Spleen (tissue), 11 donors: Measurements from ENCODE around the gene PIBF1. TPM values are rescaled to one million over a fixed set of nuclear protein-coding genes. Genes with fewer than 3 reads are reported as not detected.
A peak's percentile ranks its signal among the peaks of the same experiment; 100 is the strongest.

Source experiments
- DNase-seq: peaks from one replicate; pipeline ENCODE4 v3.0.0-alpha.2; 2020
- H3K27ac ChIP-seq, 8 donors: fragments of 200-600 bp; sonication (generic) in 7 of 8; 1 replicate in 4 of 8; 2 replicates in 4 of 8; pipeline versions ENCODE4 v1.5.0 to v1.8.0; 2016 to 2021; ENCODE audit warnings: inconsistent platforms in 4 of 8, mild to moderate bottlenecking in 4 of 8, moderate library complexity in 1 of 8
- H3K27me3 ChIP-seq, 7 donors: fragments of 200-600 bp; sonication (generic) in 6 of 7; replicated peaks in 1 of 7; 1 replicate in 4 of 7; 2 replicates in 3 of 7; pipeline versions ENCODE4 v1.5.0 to v1.8.0; 2016 to 2021; ENCODE audit warnings: inconsistent platforms in 3 of 7, mild to moderate bottlenecking in 1 of 7
- H3K36me3 ChIP-seq, 6 donors: fragments of 200-600 bp; sonication (generic) in 5 of 6; 1 replicate in 4 of 6; 2 replicates in 2 of 6; pipeline versions ENCODE4 v1.5.0 to v1.8.0; 2016 to 2021; ENCODE audit warnings: inconsistent platforms in 2 of 6
- H3K4me1 ChIP-seq, 6 donors: fragments of 200-600 bp; sonication (generic) in 5 of 6; 1 replicate in 3 of 6; 2 replicates in 3 of 6; pipeline versions ENCODE4 v1.5.0 to v1.8.0; 2016 to 2021; ENCODE audit warnings: inconsistent platforms in 3 of 6
- H3K4me3 ChIP-seq, 8 donors: fragments of 200-600 bp; sonication (generic) in 7 of 8; 1 replicate in 4 of 8; 2 replicates in 4 of 8; pipeline versions ENCODE4 v1.5.0 to v1.8.0; 2016 to 2021; ENCODE audit warnings: inconsistent platforms in 4 of 8, mild to moderate bottlenecking in 4 of 8, moderate library complexity in 2 of 8
- H3K9me3 ChIP-seq, 8 donors: fragments of 200-600 bp; sonication (generic) in 7 of 8; 1 replicate in 4 of 8; 2 replicates in 4 of 8; pipeline versions ENCODE4 v1.5.0 to v1.8.0; 2016 to 2021; ENCODE audit warnings: inconsistent platforms in 4 of 8
- POLR2A ChIP-seq, 3 donors: fragments of 450-650 bp; IDR thresholded peaks; one replicate each; pipeline ENCODE4 v1.5.1; 2017; ENCODE audit warnings: antibody characterized with exemption in 3 of 3, mild to moderate bottlenecking in 1 of 3
- POLR2AphosphoS5 ChIP-seq, 3 donors: sonication (generic); formaldehyde crosslinking; IDR thresholded peaks; one replicate each; pipeline ENCODE4 v1.5.1; 2017; ENCODE audit warnings: antibody characterized with exemption in 3 of 3
- whole genome bisulfite sequencing, 5 donors: extraction: QIAGEN DNeasy Blood & Tissue Kit in 3 of 5; methylation state at CpG; one replicate each; pipeline versions ENCODE4 v1.1.5 to v1.1.7; 2013 to 2018; 5-methylcytosine and 5-hydroxymethylcytosine counted together
- intact Hi-C: fragments of 100-400 bp; cut with DNase I; formaldehyde crosslinking; loops from one replicate; pipeline ENCODE4 v1.15.0; 2023; ENCODE audit warnings: low total_unique reads
- polyA plus RNA-seq, 3 donors: library from polyadenylated mRNA; stranded (reverse); fragments of 200-250 nt; gene quantifications; one replicate each; pipeline ENCODE4 v1.2.1, GENCODE V29; 2013
- total RNA-seq, 7 donors: library from RNA; depleted of rRNA in 3 of 7; stranded (reverse); fragments of >200 nt in 3 of 7; fragmentation: NEBNext Ultra II Directional in 4 of 7; extraction: Animal tissue kit (Norgen Biotek cat#: 25700) in 4 of 7; gene quantifications; one replicate each; pipeline versions ENCODE4 v1.1.0 to v1.2.1, GENCODE V29; 2016 to 2021
- TF ChIP-seq, protein P1 (sequence below), 11 experiments: fragments of 200-600 bp in 7 of 11; fragments of 450-650 bp in 4 of 11; sonication (generic) in 4 of 11; IDR thresholded peaks in 8 of 11; conservative IDR thresholded peaks in 3 of 11; 1 replicate in 7 of 11; 2 replicates in 4 of 11; pipeline versions ENCODE4 v1.4.0 to v1.8.0; 2016 to 2021; ENCODE audit warnings: antibody characterized with exemption in 11 of 11, inconsistent platforms in 4 of 11, mild to moderate bottlenecking in 1 of 11
- donor health status: healthy with polysubstance abuse.
- donor health status: DM: no; HTN: no; CAD: no; lungs with moderate emphysema.
- donor health status: DM: no; HTN: no; CAD: no.
- donor health status: Bipolar disorder and iron deficiency.
- donor health status: healthy.
- donor health status: DM: no; HTN: no; CAD: no.
- donor health status: DM: yes; HTN: yes; CAD: no.

The PIBF1 gene
- total and polyA plus RNA-seq, 10 donors = 11.0 to 35.6 (median 27.9) TPM

DNA sequence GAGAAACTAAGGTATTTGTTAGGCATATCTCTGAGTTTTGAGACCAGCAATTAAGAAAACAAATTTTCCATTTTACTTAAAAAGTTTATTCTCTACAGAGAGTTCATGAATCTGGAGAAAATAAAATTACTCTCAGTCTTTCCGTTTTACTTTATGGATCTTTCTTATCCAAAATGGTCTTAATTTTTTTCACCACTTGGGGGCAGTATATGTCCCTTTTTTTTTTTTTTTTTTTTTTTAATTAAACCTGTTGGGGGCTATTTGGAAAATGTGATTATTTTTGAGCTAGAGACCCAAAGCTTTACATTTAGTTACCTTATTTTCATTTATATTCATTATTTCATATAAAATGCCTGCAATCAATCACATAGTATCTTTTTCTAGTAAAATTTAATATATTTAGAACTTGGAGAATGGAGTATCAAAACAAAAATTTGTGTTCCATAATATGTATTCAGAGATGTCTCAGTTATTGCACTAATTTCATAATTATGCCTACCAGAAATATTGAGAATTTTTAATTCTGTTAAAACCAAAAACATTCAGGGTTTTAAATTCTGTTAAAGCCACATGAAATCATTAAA lies 27.1 kb downstream of the PIBF1 start:
- Histone ChIP-seq H3K4me1 (peaks cover 0 to 17% (median 5%) of the 10 kb centered on the region in 6 donors), H3K27me3 (no peaks in the 10 kb centered on the region), H3K27ac (no peak overlapping the region), H3K4me3 (no peak overlapping the region), H3K36me3 (peaks cover 0 to 54% (median 3%) of the 10 kb centered on the region in 6 donors), H3K9me3 (peaks cover 0 to 7% (median 0%) of the 10 kb centered on the region in 8 donors)
- DNase-seq = no peak
- intact Hi-C loops = loop anchor here (10.0 kb wide), 1 partner anchor 896 kb away; no protein-coding TSS in a partner anchor
- WGBS, 5 donors = 13 to 43% (median 21%) methylated on average over 1 of the region's 1 CpG
- no peak for TF ChIP-seq POLR2A (IDR thresholded peaks at IDR 0.05)
- TF ChIP-seq, protein P1, sequence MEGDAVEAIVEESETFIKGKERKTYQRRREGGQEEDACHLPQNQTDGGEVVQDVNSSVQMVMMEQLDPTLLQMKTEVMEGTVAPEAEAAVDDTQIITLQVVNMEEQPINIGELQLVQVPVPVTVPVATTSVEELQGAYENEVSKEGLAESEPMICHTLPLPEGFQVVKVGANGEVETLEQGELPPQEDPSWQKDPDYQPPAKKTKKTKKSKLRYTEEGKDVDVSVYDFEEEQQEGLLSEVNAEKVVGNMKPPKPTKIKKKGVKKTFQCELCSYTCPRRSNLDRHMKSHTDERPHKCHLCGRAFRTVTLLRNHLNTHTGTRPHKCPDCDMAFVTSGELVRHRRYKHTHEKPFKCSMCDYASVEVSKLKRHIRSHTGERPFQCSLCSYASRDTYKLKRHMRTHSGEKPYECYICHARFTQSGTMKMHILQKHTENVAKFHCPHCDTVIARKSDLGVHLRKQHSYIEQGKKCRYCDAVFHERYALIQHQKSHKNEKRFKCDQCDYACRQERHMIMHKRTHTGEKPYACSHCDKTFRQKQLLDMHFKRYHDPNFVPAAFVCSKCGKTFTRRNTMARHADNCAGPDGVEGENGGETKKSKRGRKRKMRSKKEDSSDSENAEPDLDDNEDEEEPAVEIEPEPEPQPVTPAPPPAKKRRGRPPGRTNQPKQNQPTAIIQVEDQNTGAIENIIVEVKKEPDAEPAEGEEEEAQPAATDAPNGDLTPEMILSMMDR (IDR thresholded peaks at IDR 0.05 in 8 of 11, conservative IDR thresholded peaks at IDR 0.05 in 3 of 11) = peak; percentile 6 to 68 (median 42)

DNA sequence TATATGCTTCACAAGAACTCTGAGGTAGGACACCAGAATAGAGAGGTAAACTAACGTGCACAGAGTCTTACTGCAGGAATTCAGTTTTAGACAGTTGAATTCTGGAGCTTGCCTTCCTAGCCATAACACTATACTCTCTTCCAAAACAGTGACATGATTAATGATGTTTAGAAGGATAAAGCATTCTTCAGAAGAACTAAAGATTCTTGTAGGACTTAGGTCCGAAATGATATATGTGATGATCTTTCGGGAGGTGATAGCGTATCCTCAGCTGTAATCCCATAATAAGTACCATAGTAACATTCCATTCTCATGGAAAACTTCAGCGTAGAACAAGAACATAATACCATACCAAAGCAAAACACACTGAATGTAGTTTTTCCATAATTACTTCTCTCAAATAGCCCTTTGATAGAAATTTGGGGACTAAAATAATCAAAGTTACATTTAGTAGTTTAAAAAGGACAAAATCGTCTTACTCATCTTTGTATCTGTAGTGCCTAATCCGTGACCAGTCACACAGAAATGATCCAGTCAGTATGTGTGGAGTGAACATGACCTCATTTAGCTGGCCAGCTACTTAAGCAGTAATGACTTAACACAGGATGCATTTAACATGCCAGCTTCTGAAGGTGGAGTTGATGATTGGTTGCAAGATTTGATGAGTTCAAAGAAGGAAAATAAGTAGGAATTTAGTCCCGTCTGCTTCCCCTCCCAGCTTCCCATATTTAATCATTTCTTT lies 38.4 kb downstream of the PIBF1 start:
- peaks cover 3 to 62% (median 13%) of the 10 kb centered on the region in 6 donors for H3K36me3 ChIP-seq
- no peak for DNase-seq
- WGBS, 5 donors = 87 to 95% (median 93%) methylated on average over 8 of the region's 8 CpGs
- intact Hi-C loops = no loop called here
- no peaks in the 10 kb centered on the region for H3K4me1 ChIP-seq
- no peaks in the 10 kb centered on the region for H3K27me3 ChIP-seq
- no peak overlapping the region for H3K27ac ChIP-seq
- no peak for TF ChIP-seq POLR2A (IDR thresholded peaks at IDR 0.05)
- TF ChIP-seq, protein P1 (IDR thresholded peaks at IDR 0.05 in 8 of 11, conservative IDR thresholded peaks at IDR 0.05 in 3 of 11) = no peak
- no peak for TF ChIP-seq POLR2AphosphoS5 (IDR thresholded peaks at IDR 0.05)
- no peak overlapping the region for H3K4me3 ChIP-seq
- no peaks in the 10 kb centered on the region for H3K9me3 ChIP-seq

DNA sequence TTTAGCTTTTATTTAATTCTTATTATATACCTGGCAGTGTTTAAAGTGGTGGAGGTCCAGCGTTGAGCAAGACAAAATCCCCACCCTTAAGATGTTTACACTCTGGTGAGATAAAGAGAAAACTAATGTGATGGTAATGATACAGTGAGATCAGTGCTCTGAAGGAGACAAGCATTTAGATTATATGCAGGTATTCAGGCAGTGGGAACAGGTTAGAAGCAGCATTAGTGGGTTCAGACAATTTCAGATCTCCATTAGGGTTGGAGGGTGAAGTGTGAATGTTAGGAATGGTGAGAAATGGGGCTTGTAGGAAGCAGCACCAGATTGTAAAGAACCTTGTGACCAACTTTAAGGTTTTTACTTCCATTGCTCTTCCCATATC lies 39.0 kb downstream of the PIBF1 start:
- no peak for TF ChIP-seq POLR2A (IDR thresholded peaks at IDR 0.05)
- TF ChIP-seq, protein P1 (IDR thresholded peaks at IDR 0.05 in 8 of 11, conservative IDR thresholded peaks at IDR 0.05 in 3 of 11) = no peak
- no peak for TF ChIP-seq POLR2AphosphoS5 (IDR thresholded peaks at IDR 0.05)
- Histone ChIP-seq H3K9me3 (no peaks in the 10 kb centered on the region), H3K27me3 (no peaks in the 10 kb centered on the region), H3K36me3 (peaks cover 3 to 66% (median 11%) of the 10 kb centered on the region in 6 donors), H3K27ac (no peak overlapping the region), H3K4me1 (no peaks in the 10 kb centered on the region), H3K4me3 (no peak overlapping the region)
- no peak for DNase-seq
- WGBS, 5 donors = 70 to 89% (median 84%) methylated on average over 1 of the region's 1 CpG
- intact Hi-C loops = no loop called here

DNA sequence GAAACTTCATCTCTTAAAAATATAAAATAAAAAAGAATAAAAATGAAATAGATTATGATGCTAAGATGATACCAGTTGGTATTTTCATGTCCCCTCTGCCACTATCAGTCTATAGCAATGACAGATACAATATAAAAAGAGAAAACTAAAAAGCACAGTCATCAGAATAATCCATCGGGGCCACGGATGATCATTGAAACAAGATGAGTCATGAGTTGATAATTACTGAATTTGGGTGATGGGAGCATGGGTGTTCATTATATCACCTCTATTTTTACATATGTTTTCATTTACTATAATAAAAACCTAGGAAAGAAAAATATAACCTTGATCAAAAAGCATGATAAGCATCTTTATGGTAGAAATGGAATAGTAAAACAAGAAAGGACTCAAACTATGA lies 41.1 kb downstream of the PIBF1 start:
- Histone ChIP-seq H3K4me3 (no peak overlapping the region), H3K4me1 (no peaks in the 10 kb centered on the region), H3K36me3 (peaks cover 3 to 87% (median 18%) of the 10 kb centered on the region in 6 donors), H3K27ac (no peak overlapping the region), H3K9me3 (no peaks in the 10 kb centered on the region), H3K27me3 (no peaks in the 10 kb centered on the region)
- WGBS, 5 donors = 90 to 96% (median 95%) methylated on average over 2 of the region's 2 CpGs
- intact Hi-C loops = no loop called here
- DNase-seq = no peak
- no peak for TF ChIP-seq POLR2AphosphoS5 (IDR thresholded peaks at IDR 0.05)
- TF ChIP-seq POLR2A (IDR thresholded peaks at IDR 0.05) = no peak
- TF ChIP-seq, protein P1 (IDR thresholded peaks at IDR 0.05 in 8 of 11, conservative IDR thresholded peaks at IDR 0.05 in 3 of 11) = no peak
